GM23248 (cell line): ENCODE data around the gene FAM156A. TPM values are rescaled to one million over a fixed set of nuclear protein-coding genes. Genes with fewer than 3 reads are reported as not detected.
A peak's percentile ranks its signal among the peaks of the same experiment; 100 is the strongest.
"Not testable (repeated sequence)": the region's sequence is repeated elsewhere in the genome, so short reads cannot be mapped to it uniquely, and the experiment has no call there.

Experiments
- DNase-seq: peaks from one replicate; pipeline ENCODE4 v3.0.0-alpha.2; 2015
- H2AFZ ChIP-seq: fragments of 200-600 bp; sonication (generic); 2 replicates; pipeline ENCODE4 v1.6.1; 2016; ENCODE audit warnings: antibody characterized with exemption
- H3F3A ChIP-seq: fragments of 200-600 bp; sonication (generic); 2 replicates; pipeline ENCODE4 v1.6.1; 2016; ENCODE audit warnings: mild to moderate bottlenecking, antibody characterized with exemption, mixed run types; ENCODE audit not compliant: insufficient read depth
- H3K27ac ChIP-seq: fragments of 200-600 bp; sonication (generic); 2 replicates; pipeline ENCODE4 v1.5.1; 2016; ENCODE audit warnings: mild to moderate bottlenecking
- H3K27me3 ChIP-seq: fragments of 200-600 bp; sonication (generic); replicated peaks from 2 replicates; pipeline ENCODE4 v1.6.1; 2016; ENCODE audit warnings: mild to moderate bottlenecking; ENCODE audit not compliant: insufficient read depth
- H3K36me3 ChIP-seq: fragments of 200-600 bp; sonication (generic); 2 replicates; pipeline ENCODE4 v1.6.1; 2016; ENCODE audit warnings: low read depth, mild to moderate bottlenecking
- H3K4me1 ChIP-seq: fragments of 200-600 bp; sonication (generic); 2 replicates; pipeline ENCODE4 v1.6.1; 2016; ENCODE audit warnings: mild to moderate bottlenecking; ENCODE audit not compliant: insufficient read depth
- H3K4me2 ChIP-seq: fragments of 200-600 bp; sonication (generic); one replicate; pipeline ENCODE4 v1.6.1; 2016; ENCODE audit warnings: mild to moderate bottlenecking; ENCODE audit not compliant: unreplicated experiment
- H3K4me3 ChIP-seq: fragments of 200-600 bp; sonication (generic); 2 replicates; pipeline ENCODE4 v1.5.1; 2016; ENCODE audit warnings: mild to moderate bottlenecking
- H3K79me2 ChIP-seq: fragments of 200-600 bp; sonication (generic); 2 replicates; pipeline ENCODE4 v1.6.1; 2016; ENCODE audit warnings: mild to moderate bottlenecking; ENCODE audit not compliant: insufficient read depth
- H3K9ac ChIP-seq: fragments of 200-600 bp; sonication (generic); 2 replicates; pipeline ENCODE4 v1.6.1; 2016; ENCODE audit warnings: mild to moderate bottlenecking
- H3K9me2 ChIP-seq: fragments of 200-600 bp; sonication (generic); 2 replicates; pipeline ENCODE4 v1.6.1; 2016; ENCODE audit warnings: mixed run types, mild to moderate bottlenecking, moderate library complexity; ENCODE audit not compliant: insufficient read depth
- H3K9me3 ChIP-seq: fragments of 200-600 bp; sonication (generic); one replicate; pipeline ENCODE4 v1.6.1; 2017; ENCODE audit warnings: low read depth
- H4K20me1 ChIP-seq: fragments of 200-600 bp; sonication (generic); 2 replicates; pipeline ENCODE4 v1.6.0; 2016; ENCODE audit not compliant: insufficient read depth
- EZH2 ChIP-seq: fragments of 200-600 bp; sonication (generic); IDR thresholded peaks from 2 replicates; pipeline ENCODE4 v1.6.1; 2018; ENCODE audit warnings: antibody characterized with exemption, mild to moderate bottlenecking; ENCODE audit not compliant: insufficient read depth, poor library complexity, severe bottlenecking
- EZH2phosphoT487 ChIP-seq: fragments of 200-600 bp; sonication (generic); IDR thresholded peaks from 2 replicates; pipeline ENCODE4 v1.6.1; 2018; ENCODE audit warnings: antibody characterized with exemption, moderate library complexity, mild to moderate bottlenecking, low read depth; ENCODE audit not compliant: insufficient read depth
- WGBS, 2 experiments: methylation state at CpG; one replicate each; pipeline ENCODE4 v1.1.6; 2015 to 2017; ENCODE audit warnings: low lambda C conversion rate in 2 of 2, low coverage in 1 of 2; ENCODE audit errors: missing lambda C conversion rate in 2 of 2; 5-methylcytosine and 5-hydroxymethylcytosine counted together
- in situ Hi-C: fragments of 300-500 bp; cut with MboI; formaldehyde crosslinking; loops from 2 replicates; pipeline ENCODE4 v1.15.0; 2020
- polyA plus RNA-seq: library from polyadenylated mRNA; unstranded; fragments of >200 nt; fragmentation: Nextera tagmentation; extraction: Ambion mirVana; gene quantifications from 2 replicates; pipeline ENCODE4 v1.2.1, GENCODE V29; 2016
- total RNA-seq: library from RNA; depleted of rRNA; stranded (reverse); fragments of >200 nt; shearing (Covaris generic); gene quantifications from 2 replicates; pipeline ENCODE4 v1.2.3, GENCODE V29; 2014

FAM156A gene
- total and polyA plus RNA-seq, 2 experiments from 2014 or later, result 17.4 to 31.7 TPM

DNA sequence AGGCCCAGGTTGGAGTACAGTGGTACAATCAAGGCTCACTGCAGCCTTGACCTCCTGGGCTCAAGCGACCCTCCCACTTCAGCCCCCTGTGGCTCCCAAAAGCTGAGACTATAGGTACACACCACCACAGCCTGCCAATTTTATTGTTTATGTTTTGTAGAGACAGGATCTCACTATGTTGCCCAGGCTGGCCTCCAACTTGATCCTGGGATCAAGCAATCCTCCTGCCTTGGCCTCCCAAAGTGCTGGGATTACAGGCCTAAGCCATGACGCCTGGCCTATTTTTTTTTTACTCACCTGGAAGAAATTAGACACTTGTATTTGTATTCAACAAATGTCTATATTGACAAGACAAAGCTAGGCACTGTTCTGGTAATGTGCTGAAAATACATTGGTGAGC is 25.1 kb downstream of the FAM156A start:
- Histone ChIP-seq H3K4me1 (peaks cover 6% of the 10 kb centered on the region; the same call in 1 of the 2 replicates), H3K79me2 (no peaks in the 10 kb centered on the region), H4K20me1 (no peaks in the 10 kb centered on the region), H3K36me3 (no peaks in the 10 kb centered on the region), H3K4me2 (no peak overlapping the region), H3K4me3 (no peak overlapping the region), H2AFZ (no peak overlapping the region), H3K9me3 (no peaks in the 10 kb centered on the region), H3K27me3 (no peaks in the 10 kb centered on the region), H3K27ac (no peak overlapping the region), H3F3A (peaks cover 5% of the 10 kb centered on the region), H3K9ac (no peak overlapping the region), H3K9me2 (no peaks in the 10 kb centered on the region)
- DNase-seq, result no peak
- in situ Hi-C loops, result no loop called here
- WGBS, 2 experiments, result 70% methylated on average over 1 to 2 of the region's 2 CpGs
- no peak for TF ChIP-seq EZH2phosphoT487
- TF ChIP-seq EZH2, result no peak

GRCh38 chrX:52930214-52930613 is 28.1 kb downstream of the FAM156A start:
- H3K79me2 ChIP-seq, H3K4me1 ChIP-seq, H3K27me3 ChIP-seq, H4K20me1 ChIP-seq, H3K9ac ChIP-seq, H3F3A ChIP-seq, DNase-seq, H3K9me3 ChIP-seq, H3K27ac ChIP-seq, H3K4me3 ChIP-seq, H3K9me2 ChIP-seq, H2AFZ ChIP-seq, H3K36me3 ChIP-seq, H3K4me2 ChIP-seq, in situ Hi-C loops: not testable (repeated sequence)
- WGBS, 2 experiments, result 67 to 76% methylated on average over 5 to 6 of the region's 6 CpGs

- Histone ChIP-seq H3K79me2 (no peaks in the 10 kb centered on the region), H2AFZ (peak overlapping the region; percentile 53; the same call in 1 of the 2 replicates), H3K36me3 (no peaks in the 10 kb centered on the region), H3K27ac (peak overlapping the region; percentile 56), H3K9ac (peak overlapping the region; percentile 50), H3K4me1 (peaks cover 9% of the 10 kb centered on the region; the same call in 1 of the 2 replicates), H3K9me3 (no peaks in the 10 kb centered on the region), H3K9me2 (no peaks in the 10 kb centered on the region), H3F3A (peaks cover 18% of the 10 kb centered on the region; the same call in 1 of the 2 replicates), H4K20me1 (no peaks in the 10 kb centered on the region), H3K27me3 (no peaks in the 10 kb centered on the region), H3K4me2 (peak overlapping the region; percentile 27), H3K4me3 (no peak overlapping the region)
- WGBS, 2 experiments, result 44 to 48% methylated on average over 4 of the region's 4 CpGs
- in situ Hi-C loops, result no loop called here
- peak; percentile 61 for DNase-seq
- TF ChIP-seq EZH2 (no peak), EZH2phosphoT487 (no peak)
These were observed 34.5 kb downstream of the FAM156A start for GRCh38 chrX:52923781-52924241.

DNA sequence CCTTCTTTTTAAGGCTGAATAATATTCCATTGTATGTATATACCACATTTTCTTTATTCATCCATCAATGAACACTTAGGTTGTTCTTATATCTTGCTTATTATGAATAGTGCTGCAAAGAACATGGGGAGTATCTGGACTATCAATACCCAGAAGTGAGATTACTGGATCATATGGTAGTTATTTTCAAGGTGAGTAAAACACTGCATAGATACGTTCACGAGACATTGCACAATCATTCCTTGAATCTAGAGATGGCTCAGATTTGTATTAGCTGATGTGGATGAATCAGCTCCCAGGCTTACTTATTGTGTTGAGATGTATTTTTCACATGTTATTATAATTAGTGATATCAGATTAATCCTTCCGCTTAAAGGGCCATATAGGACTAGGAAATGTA is 43.6 kb downstream of the FAM156A start:
- H3K27ac ChIP-seq, H3K9ac ChIP-seq, DNase-seq, in situ Hi-C loops, H2AFZ ChIP-seq, H3K79me2 ChIP-seq, H4K20me1 ChIP-seq, H3K4me2 ChIP-seq, H3K9me3 ChIP-seq, H3K36me3 ChIP-seq, H3K4me1 ChIP-seq, H3K4me3 ChIP-seq, H3K27me3 ChIP-seq, H3K9me2 ChIP-seq, H3F3A ChIP-seq: not testable (repeated sequence)
- WGBS, 2 experiments, result no CpG with 5 or more reads among the region's 3 CpGs

DNA sequence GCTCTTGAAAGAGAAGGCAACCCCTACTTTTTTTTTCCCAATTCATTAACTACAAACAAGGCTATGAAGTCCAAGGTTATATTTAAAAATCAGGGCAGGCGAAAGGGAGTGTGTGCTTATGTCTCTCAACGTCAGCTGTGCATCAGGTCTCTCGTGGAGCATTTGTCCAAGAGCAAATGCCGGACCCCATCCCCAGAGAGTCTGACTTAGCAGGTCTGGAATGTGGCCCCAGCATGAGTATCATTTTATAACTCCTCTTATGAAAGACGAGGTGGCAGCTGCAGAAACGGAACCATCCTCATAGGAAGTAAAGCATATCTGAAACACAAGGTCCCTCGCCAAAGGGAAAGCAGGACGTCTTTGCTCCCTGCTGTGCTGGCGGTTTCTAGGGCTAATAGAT is 44.6 kb downstream of the FAM156A start:
- H3K4me2 ChIP-seq, in situ Hi-C loops, H4K20me1 ChIP-seq, H3K9me2 ChIP-seq, H3F3A ChIP-seq, H3K79me2 ChIP-seq, H3K9me3 ChIP-seq, DNase-seq, H3K9ac ChIP-seq, H3K27me3 ChIP-seq, H2AFZ ChIP-seq, H3K36me3 ChIP-seq, H3K27ac ChIP-seq, H3K4me3 ChIP-seq, H3K4me1 ChIP-seq: not testable (repeated sequence)
- no CpG with 5 or more reads among the region's 9 CpGs for WGBS, 2 experiments

GRCh38 chrX:52909313-52909969 is 48.9 kb downstream of the FAM156A start:
- H3F3A ChIP-seq, DNase-seq, H3K9me2 ChIP-seq, in situ Hi-C loops, H3K4me2 ChIP-seq, H3K4me1 ChIP-seq, H3K27ac ChIP-seq, H3K27me3 ChIP-seq, H3K4me3 ChIP-seq, H3K9me3 ChIP-seq, H3K79me2 ChIP-seq, H3K9ac ChIP-seq, H2AFZ ChIP-seq, H3K36me3 ChIP-seq, H4K20me1 ChIP-seq: not testable (repeated sequence)
- WGBS, 2 experiments, result no CpG with 5 or more reads among the region's 12 CpGs

- WGBS, 2 experiments, result no CpG with 5 or more reads among the region's 17 CpGs
- H3K9ac ChIP-seq, H3K4me2 ChIP-seq, H3K9me3 ChIP-seq, H3K79me2 ChIP-seq, H2AFZ ChIP-seq, H3K4me3 ChIP-seq, H3K36me3 ChIP-seq, H3K27ac ChIP-seq, in situ Hi-C loops, DNase-seq, H3K9me2 ChIP-seq, H3K4me1 ChIP-seq, H4K20me1 ChIP-seq, H3K27me3 ChIP-seq, H3F3A ChIP-seq: not testable (repeated sequence)
These were observed 50.4 kb downstream of the FAM156A start for GRCh38 chrX:52907900-52908299.
